Keratinocyte (primary cell): ENCODE data around the gene NHSL1. TPM values are rescaled to one million over a fixed set of nuclear protein-coding genes. Genes with fewer than 3 reads are reported as not detected.
A peak's percentile ranks its signal among the peaks of the same experiment; 100 is the strongest.

Experiments
- DNase-seq: peaks from one replicate; pipeline ENCODE4 v3.0.0-alpha.2; 2011; ENCODE audit warnings: low read depth, missing footprints, low spot score
- FAIRE-seq: peaks from 2 replicates; lab custom pipeline; 2011; peaks lifted over from hg19 to GRCh38; lab: Jason Lieb, UNC
- H2AFZ ChIP-seq: 2 replicates; pipeline ENCODE4 v1.6.0; 2012; ENCODE audit warnings: low read length, control low read depth, inconsistent platforms; ENCODE audit not compliant: control insufficient read depth
- H3K27ac ChIP-seq: 2 replicates; pipeline ENCODE4 v1.5.1; 2011; ENCODE audit warnings: low read length; ENCODE audit not compliant: control insufficient read depth, insufficient read depth
- H3K27me3 ChIP-seq: 3 replicates; pipeline ENCODE4 v1.6.0; 2011; ENCODE audit warnings: low read length; ENCODE audit not compliant: control insufficient read depth, insufficient read depth; ENCODE audit errors: extremely low read depth
- H3K36me3 ChIP-seq, 2 experiments: 2 replicates in 1 of 2; 3 replicates in 1 of 2; pipeline ENCODE4 v1.5.1; 2011; ENCODE audit warnings: low read length in 2 of 2, mild to moderate bottlenecking in 1 of 2; ENCODE audit not compliant: control insufficient read depth in 2 of 2, insufficient read depth in 2 of 2; ENCODE audit errors: extremely low read depth in 1 of 2
- H3K4me1 ChIP-seq: 3 replicates; pipeline ENCODE4 v1.5.1; 2011; ENCODE audit warnings: low read length; ENCODE audit not compliant: control insufficient read depth, insufficient read depth; ENCODE audit errors: extremely low read depth
- H3K4me2 ChIP-seq: 3 replicates; pipeline ENCODE4 v1.6.0; 2011; ENCODE audit warnings: low read depth, low read length; ENCODE audit not compliant: control insufficient read depth, insufficient read depth; ENCODE audit errors: extremely low read depth
- H3K4me3 ChIP-seq, 3 experiments: fragments of 200-600 bp in 1 of 3; sonication (generic) in 1 of 3; 2 replicates in 2 of 3; 3 replicates in 1 of 3; pipeline ENCODE4 v1.5.1; 2011 to 2016; ENCODE audit warnings: low read length in 3 of 3, mild to moderate bottlenecking in 3 of 3, control low read depth in 2 of 3, inconsistent platforms in 1 of 3, low read depth in 1 of 3, mixed read lengths in 1 of 3, mixed run types in 1 of 3, moderate library complexity in 1 of 3; ENCODE audit not compliant: control insufficient read depth in 2 of 3, insufficient read depth in 2 of 3; ENCODE audit errors: extremely low read depth in 1 of 3
- H3K79me2 ChIP-seq: 2 replicates; pipeline ENCODE4 v1.6.0; 2012; ENCODE audit warnings: low read length; ENCODE audit not compliant: control insufficient read depth, insufficient read depth
- H3K9ac ChIP-seq: 3 replicates; pipeline ENCODE4 v1.6.0; 2011; ENCODE audit warnings: low read length; ENCODE audit not compliant: control insufficient read depth, insufficient read depth; ENCODE audit errors: extremely low read depth
- H3K9me1 ChIP-seq: 3 replicates; pipeline ENCODE4 v1.6.0; 2011; ENCODE audit warnings: low read length; ENCODE audit not compliant: control insufficient read depth, insufficient read depth; ENCODE audit errors: extremely low read depth
- H3K9me3 ChIP-seq: 2 replicates; pipeline ENCODE4 v1.5.1; 2012; ENCODE audit warnings: low read depth, low read length; ENCODE audit not compliant: control insufficient read depth
- H4K20me1 ChIP-seq: 3 replicates; pipeline ENCODE4 v1.6.0; 2011; ENCODE audit warnings: low read length; ENCODE audit not compliant: control insufficient read depth, insufficient read depth; ENCODE audit errors: extremely low read depth
- CTCF ChIP-seq, 3 experiments: IDR thresholded peaks in 1 of 3; conservative IDR thresholded peaks in 1 of 3; optimal IDR thresholded peaks in 1 of 3; 2 replicates in 2 of 3; 3 replicates in 1 of 3; pipeline versions ENCODE3 to v1.5.1; 2011; ENCODE audit warnings: low read length in 3 of 3, mild to moderate bottlenecking in 3 of 3, moderate library complexity in 2 of 3, control low read depth in 1 of 3, inconsistent platforms in 1 of 3; ENCODE audit not compliant: insufficient read depth in 2 of 3; ENCODE audit errors: extremely low read depth in 1 of 3
- EZH2 ChIP-seq: IDR thresholded peaks from one replicate; pipeline ENCODE4 v1.6.1; 2012; ENCODE audit warnings: inconsistent platforms, mild to moderate bottlenecking, low read length, moderate library complexity
- dilution Hi-C: fragments of 300-500 bp; cut with MboI; formaldehyde crosslinking; loops from one replicate; pipeline ENCODE4 v1.7.0; 2020; ENCODE audit warnings: low sequenced_read_pairs; ENCODE audit not compliant: extremely low pct_ligation_motif_present
- polyA plus RNA-seq, 5 experiments: library from polyadenylated mRNA; depleted of rRNA in 3 of 5; stranded (reverse) in 3 of 5; stranded (forward) in 1 of 5; unstranded in 1 of 5; fragments of >200 nt; gene quantifications; 1 replicate in 1 of 5; 2 replicates in 3 of 5; 3 replicates in 1 of 5; pipeline versions ENCODE4 v1.2.1 to v1.2.3, GENCODE V29; 2011 to 2012; ENCODE audit warnings: missing spikeins in 2 of 5, low read depth in 1 of 5, low replicate concordance in 1 of 5

NHSL1 gene
- polyA plus RNA-seq, 1 donor (not counting 4 experiments of a cell fraction or from before 2014, with no cell fraction given) = 11.8 TPM

GRCh38 chr6:138415125-138415524, 84.2 kb downstream of the NHSL1 start:
- no peaks in the 10 kb centered on the region for H3K27me3 ChIP-seq
- dilution Hi-C loops = no loop called here
- peaks cover 16% of the 10 kb centered on the region for H3K4me1 ChIP-seq
- H3K4me2 ChIP-seq = no peak overlapping the region
- FAIRE-seq (no peak), DNase-seq (no peak)
- no peak overlapping the region for H3K9ac ChIP-seq
- H3K4me3 ChIP-seq = no peak overlapping the region
- TF ChIP-seq EZH2 (no peak), CTCF (optimal IDR thresholded peaks at IDR 0.05 in 1 of 3, IDR thresholded peaks at IDR 0.05 in 1 of 3, conservative IDR thresholded peaks at IDR 0.05 in 1 of 3; ENCODE audit: extremely low read depth in 1 of 3, insufficient read depth in 2 of 3, low read length in 3 of 3) (no peak)
- H2AFZ ChIP-seq = no peak overlapping the region
- H3K9me3 ChIP-seq = no peaks in the 10 kb centered on the region
- H3K36me3 ChIP-seq = peaks cover 14 to 15% of the 10 kb centered on the region in 2 experiments
- H3K79me2 ChIP-seq = no peaks in the 10 kb centered on the region
- H4K20me1 ChIP-seq = no peaks in the 10 kb centered on the region
- no peaks in the 10 kb centered on the region for H3K9me1 ChIP-seq
- no peak overlapping the region for H3K27ac ChIP-seq

- Histone ChIP-seq H3K4me3 (no peak overlapping the region), H4K20me1 (no peaks in the 10 kb centered on the region), H3K4me1 (peaks cover 20% of the 10 kb centered on the region), H3K27ac (peak overlapping the region; percentile 63), H3K79me2 (no peaks in the 10 kb centered on the region), H3K4me2 (peak overlapping the region; percentile 47), H3K9ac (peak overlapping the region; percentile 36), H3K9me1 (no peaks in the 10 kb centered on the region), H3K27me3 (no peaks in the 10 kb centered on the region), H3K36me3 (peaks cover 29 to 40% of the 10 kb centered on the region in 2 experiments), H3K9me3 (no peaks in the 10 kb centered on the region), H2AFZ (no peak overlapping the region)
- dilution Hi-C loops = no loop called here
- FAIRE-seq (peak; percentile 85), DNase-seq (peak; percentile 61)
- TF ChIP-seq EZH2 (no peak), CTCF (optimal IDR thresholded peaks at IDR 0.05 in 1 of 3, IDR thresholded peaks at IDR 0.05 in 1 of 3, conservative IDR thresholded peaks at IDR 0.05 in 1 of 3; ENCODE audit: extremely low read depth in 1 of 3, insufficient read depth in 2 of 3, low read length in 3 of 3) (no peak)
Measured at GRCh38 chr6:138410972-138411880, 88.1 kb downstream of the NHSL1 start.
